Central memory CD8-positive, alpha-beta T cell (primary cell): Measurements from ENCODE around the gene CLIC4.

ENCODE experiments used
- ATAC-seq: fragments of 150-1000 bp; cut with Tn5 transposase; replicated peaks from 2 replicates; pipeline ENCODE4 v1.10.0; 2022; ENCODE audit warnings: mild to moderate bottlenecking, moderate FRiP score, moderate number of reproducible peaks; ENCODE audit not compliant: poor library complexity, severe bottlenecking; ENCODE audit errors: extremely low read depth
- DNase-seq, 2 donors: peaks; one replicate each; pipeline ENCODE4 v3.0.0; 2021; ENCODE audit warnings: low spot score in 2 of 2
- H3K27ac Mint-ChIP-seq: one replicate; pipeline ENCODE4 v1.8.0; 2022; ENCODE audit warnings: low read depth, mild to moderate bottlenecking, moderate library complexity, mixed read lengths
- H3K27me3 Mint-ChIP-seq: one replicate; pipeline ENCODE4 v1.8.0; 2022; ENCODE audit warnings: mixed read lengths
- H3K36me3 Mint-ChIP-seq: one replicate; pipeline ENCODE4 v1.8.0; 2022; ENCODE audit warnings: mild to moderate bottlenecking, moderate library complexity, mixed read lengths; ENCODE audit not compliant: insufficient read depth
- H3K4me1 Mint-ChIP-seq: one replicate; pipeline ENCODE4 v1.8.0; 2022; ENCODE audit warnings: mixed read lengths
- H3K4me3 Mint-ChIP-seq: one replicate; pipeline ENCODE4 v1.8.0; 2022; ENCODE audit warnings: mild to moderate bottlenecking, moderate library complexity, mixed read lengths
- H3K9me3 Mint-ChIP-seq: one replicate; pipeline ENCODE4 v1.8.0; 2022; ENCODE audit warnings: mixed read lengths

Gene CLIC4

GRCh38 chr1:24856787-24857506 lies 111.7 kb downstream of the CLIC4 start:
- H3K4me3 Mint-ChIP-seq = peak overlapping the region; percentile 78
- no peaks in the 10 kb centered on the region for H3K36me3 Mint-ChIP-seq
- H3K9me3 Mint-ChIP-seq = no peaks in the 10 kb centered on the region
- H3K4me1 Mint-ChIP-seq = peaks cover 51% of the 10 kb centered on the region
- peak overlapping the region; percentile 86 for H3K27ac Mint-ChIP-seq
- DNase-seq = no peak
- peak; percentile 76 for ATAC-seq
- no peaks in the 10 kb centered on the region for H3K27me3 Mint-ChIP-seq

DNA sequence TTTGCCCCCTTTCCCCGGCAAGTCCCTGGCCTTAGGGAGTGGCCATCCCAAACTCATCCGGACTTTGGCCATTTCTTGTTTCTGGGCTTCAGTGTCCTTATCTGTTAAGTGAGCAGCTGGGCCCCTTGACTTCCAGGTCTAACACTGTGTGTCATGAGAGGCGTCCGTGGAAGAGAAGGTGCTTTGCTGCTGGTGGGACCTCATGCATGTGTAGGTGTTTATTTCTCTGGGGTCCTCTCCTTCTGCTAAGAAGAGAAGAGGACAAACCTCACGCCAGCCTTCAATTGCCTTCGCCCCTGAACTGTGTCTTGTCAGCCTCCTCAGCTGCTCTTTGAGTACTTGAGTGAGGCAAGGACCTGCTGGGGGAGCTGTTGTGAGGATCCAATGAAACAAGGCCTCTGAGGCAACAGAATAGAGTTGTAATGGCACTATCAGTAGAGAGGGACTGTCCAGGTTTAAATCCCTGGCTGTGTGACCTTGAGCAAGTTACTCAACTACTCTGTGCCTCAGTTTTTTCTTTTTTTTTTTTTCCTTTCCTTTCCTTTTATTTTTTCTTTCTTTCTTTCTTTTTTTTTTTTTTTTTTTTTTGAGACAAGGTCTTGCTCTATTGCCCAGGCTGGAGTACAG lies 112.4 kb downstream of the CLIC4 start:
- peak overlapping the region; percentile 78 for H3K4me3 Mint-ChIP-seq
- H3K4me1 Mint-ChIP-seq = peaks cover 44% of the 10 kb centered on the region
- no peaks in the 10 kb centered on the region for H3K27me3 Mint-ChIP-seq
- H3K36me3 Mint-ChIP-seq = no peaks in the 10 kb centered on the region
- DNase-seq (no peak), ATAC-seq (peak; percentile 77)
- peak overlapping the region; percentile 86 for H3K27ac Mint-ChIP-seq
- H3K9me3 Mint-ChIP-seq = no peaks in the 10 kb centered on the region

- no peaks in the 10 kb centered on the region for H3K9me3 Mint-ChIP-seq
- ATAC-seq (no peak), DNase-seq (no peak)
- H3K36me3 Mint-ChIP-seq = peaks cover 2% of the 10 kb centered on the region
- H3K27me3 Mint-ChIP-seq = no peaks in the 10 kb centered on the region
- H3K4me3 Mint-ChIP-seq = peak overlapping the region; percentile 78
- H3K4me1 Mint-ChIP-seq = peaks cover 45% of the 10 kb centered on the region
- peak overlapping the region; percentile 86 for H3K27ac Mint-ChIP-seq
Measured at GRCh38 chr1:24858277-24858676, 113.0 kb downstream of the CLIC4 start.

DNA sequence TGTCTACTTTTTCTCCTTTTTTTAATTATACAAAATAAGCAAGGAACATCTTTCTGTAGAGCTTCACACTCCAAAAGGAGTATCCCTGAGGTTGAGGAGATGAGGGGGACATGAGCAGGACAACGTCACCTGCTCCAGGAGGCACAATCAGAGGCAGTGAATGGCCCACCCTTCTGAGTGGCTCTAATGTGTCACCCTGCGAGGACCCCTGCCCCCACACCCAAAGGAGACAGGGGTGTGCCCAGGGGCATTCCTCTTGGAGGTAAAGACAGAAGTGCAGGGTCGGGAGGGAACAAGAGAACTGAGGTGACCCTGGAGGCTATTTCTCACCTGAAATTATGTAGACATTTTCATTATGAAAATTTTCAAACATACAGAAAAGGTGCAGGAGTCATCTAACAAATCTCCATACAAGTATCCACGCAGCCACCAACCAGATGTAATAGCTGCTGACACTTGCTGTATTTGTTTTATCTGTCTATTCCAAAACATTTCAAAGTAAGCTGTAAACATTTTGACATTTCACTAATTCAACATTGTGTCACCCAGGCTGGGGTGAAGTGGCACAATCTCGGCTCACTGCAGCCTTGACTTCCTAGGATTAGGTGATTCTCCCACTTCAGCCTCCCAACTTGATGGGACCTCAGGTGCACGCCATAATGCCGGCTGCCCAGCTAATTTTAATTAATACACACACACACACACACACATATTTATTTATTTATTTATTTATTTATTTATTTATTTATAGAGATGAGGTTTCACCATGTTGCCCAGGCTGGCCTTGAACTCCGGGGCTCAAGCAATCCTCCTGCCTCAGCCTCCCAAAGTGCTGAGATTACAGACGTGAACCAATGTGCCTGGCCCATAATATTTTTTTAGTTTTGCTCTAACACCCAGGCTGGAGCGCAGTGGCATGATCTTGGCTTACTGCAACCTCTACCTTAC lies 114.1 kb downstream of the CLIC4 start:
- H3K27ac Mint-ChIP-seq = no peak overlapping the region
- H3K27me3 Mint-ChIP-seq = no peaks in the 10 kb centered on the region
- ATAC-seq (no peak), DNase-seq (no peak)
- H3K9me3 Mint-ChIP-seq = no peaks in the 10 kb centered on the region
- H3K4me1 Mint-ChIP-seq = peaks cover 49% of the 10 kb centered on the region
- H3K4me3 Mint-ChIP-seq = no peak overlapping the region
- peaks cover 2% of the 10 kb centered on the region for H3K36me3 Mint-ChIP-seq

GRCh38 chr1:24860841-24861240 lies 115.6 kb downstream of the CLIC4 start:
- ATAC-seq = no peak

DNA sequence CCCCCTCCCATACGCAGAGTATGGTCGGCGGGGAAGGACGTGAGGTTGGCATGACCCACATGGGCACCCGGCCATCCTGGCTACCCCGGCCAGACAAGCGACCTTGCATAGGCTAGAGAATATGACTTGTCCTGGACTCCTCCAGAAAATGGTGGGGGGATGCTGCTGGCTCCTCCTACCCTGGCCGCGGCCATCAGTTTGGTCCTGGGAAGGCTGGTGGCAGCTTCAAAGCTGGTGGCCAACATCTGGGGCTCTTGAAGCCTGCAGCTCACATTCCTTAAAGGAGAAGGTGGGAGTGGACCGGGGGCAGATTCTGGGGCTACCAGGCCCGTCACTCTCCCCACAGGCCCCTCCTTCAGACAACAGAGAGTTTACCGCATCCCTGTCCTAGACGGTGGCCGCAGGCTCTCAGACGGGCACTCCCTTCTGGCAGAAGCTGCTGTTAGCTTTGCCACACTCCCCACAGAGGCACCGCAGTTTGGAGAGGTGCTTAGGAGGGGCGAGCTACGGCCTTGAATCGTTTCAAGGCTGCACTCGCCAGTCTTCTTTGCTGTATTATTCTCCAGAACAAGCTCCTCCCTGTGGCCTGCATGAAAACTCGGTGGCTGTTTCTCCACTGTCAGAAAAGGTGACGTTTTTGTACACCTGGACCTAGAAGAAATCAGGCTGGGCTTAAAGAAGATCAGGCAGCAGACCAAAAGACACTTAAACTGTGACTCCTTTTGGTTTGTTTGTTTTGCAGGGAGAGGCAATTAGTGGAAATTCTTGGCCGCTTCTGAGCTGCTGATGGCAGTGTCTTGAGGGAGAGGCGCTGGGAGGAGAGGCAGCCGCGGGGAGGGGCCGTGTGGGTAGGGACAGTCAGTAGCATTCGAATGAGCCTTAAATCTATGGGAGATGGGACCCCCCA lies 116.8 kb downstream of the CLIC4 start:
- no peak overlapping the region for H3K27ac Mint-ChIP-seq
- H3K36me3 Mint-ChIP-seq = peaks cover 2% of the 10 kb centered on the region
- ATAC-seq (no peak), DNase-seq (peak in 1 of 2 donors; percentile 2)
- H3K4me1 Mint-ChIP-seq = peaks cover 31% of the 10 kb centered on the region
- H3K4me3 Mint-ChIP-seq = no peak overlapping the region
- H3K9me3 Mint-ChIP-seq = no peaks in the 10 kb centered on the region
- H3K27me3 Mint-ChIP-seq = no peaks in the 10 kb centered on the region

More at GRCh38 chr1:24860841-24861240, 115.6 kb downstream of the CLIC4 start:
- Mint-ChIP-seq H3K36me3 (peaks cover 2% of the 10 kb centered on the region), H3K4me3 (no peak overlapping the region), H3K27ac (no peak overlapping the region), H3K4me1 (peaks cover 42% of the 10 kb centered on the region), H3K9me3 (no peaks in the 10 kb centered on the region), H3K27me3 (no peaks in the 10 kb centered on the region)
- DNase-seq = no peak

DNA sequence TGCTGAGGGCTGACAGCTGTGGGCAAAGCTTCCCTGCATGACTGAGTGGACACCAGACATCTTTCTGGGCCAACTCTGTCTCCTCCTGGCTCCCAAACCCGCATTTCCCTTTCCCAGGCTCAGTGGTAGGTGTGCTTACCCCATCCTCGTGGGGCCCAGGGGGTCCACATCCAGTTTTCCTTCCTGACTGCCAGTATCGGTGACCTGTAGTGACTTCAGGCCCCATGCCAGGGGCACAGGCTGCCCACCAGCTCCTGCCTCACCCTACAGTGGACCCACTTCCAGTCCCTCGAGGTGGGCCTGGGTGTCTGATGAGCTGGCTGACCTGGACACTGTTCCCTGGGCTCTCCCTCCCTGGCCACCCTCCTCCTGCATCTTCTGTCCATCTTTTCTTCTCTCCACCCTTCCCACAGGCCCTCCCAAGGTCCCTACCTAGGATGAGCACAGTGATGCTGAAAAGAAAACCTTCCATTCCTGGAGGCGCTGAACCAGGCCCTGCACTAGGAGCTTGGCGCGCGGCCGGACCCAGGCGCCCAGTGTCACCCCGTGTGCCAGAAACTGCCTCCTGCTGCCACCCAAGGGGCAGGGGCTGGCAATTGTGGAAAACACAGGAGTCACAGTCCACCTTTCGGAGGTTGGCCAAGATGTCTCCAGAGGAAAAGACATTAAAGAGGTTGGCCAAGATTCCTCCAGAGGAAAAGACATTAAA lies 117.7 kb downstream of the CLIC4 start:
- Mint-ChIP-seq H3K27me3 (no peaks in the 10 kb centered on the region), H3K9me3 (no peaks in the 10 kb centered on the region), H3K27ac (peak overlapping the region; percentile 29)

DNA sequence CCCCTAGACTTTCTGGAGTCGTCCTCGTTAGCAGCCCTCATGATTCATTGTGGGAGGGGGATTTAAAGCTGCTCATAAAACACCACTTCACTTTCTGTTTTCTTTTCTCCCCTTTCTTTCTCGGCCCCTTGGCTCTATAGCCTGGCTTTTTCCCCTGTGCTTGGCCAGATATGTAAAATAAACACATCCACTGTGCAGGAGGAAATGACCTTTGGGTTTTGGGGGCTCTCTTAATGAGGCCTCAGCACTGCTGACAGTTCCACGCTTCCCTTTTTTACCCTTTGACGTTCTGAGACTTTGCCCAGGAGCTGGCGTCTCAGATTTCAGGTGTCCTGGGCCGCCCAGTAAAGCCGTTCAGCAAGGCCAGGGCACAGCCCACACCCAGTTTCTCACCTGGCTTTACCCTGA lies 119.1 kb downstream of the CLIC4 start:
- H3K9me3 Mint-ChIP-seq = no peaks in the 10 kb centered on the region
- H3K27me3 Mint-ChIP-seq = no peaks in the 10 kb centered on the region
- ATAC-seq = no peak
- H3K4me3 Mint-ChIP-seq = no peak overlapping the region
- peaks cover 2% of the 10 kb centered on the region for H3K36me3 Mint-ChIP-seq
- peaks cover 28% of the 10 kb centered on the region for H3K4me1 Mint-ChIP-seq
- DNase-seq = peak in 1 of 2 donors; percentile 3
- H3K27ac Mint-ChIP-seq = no peak overlapping the region

More for the DNA sequence above, 117.7 kb downstream of the CLIC4 start:
- H3K36me3 Mint-ChIP-seq = peaks cover 2% of the 10 kb centered on the region
- DNase-seq = peak in 1 of 2 donors; percentile 4
- no peak overlapping the region for H3K4me3 Mint-ChIP-seq
- no peak for ATAC-seq
- peaks cover 29% of the 10 kb centered on the region for H3K4me1 Mint-ChIP-seq

DNA sequence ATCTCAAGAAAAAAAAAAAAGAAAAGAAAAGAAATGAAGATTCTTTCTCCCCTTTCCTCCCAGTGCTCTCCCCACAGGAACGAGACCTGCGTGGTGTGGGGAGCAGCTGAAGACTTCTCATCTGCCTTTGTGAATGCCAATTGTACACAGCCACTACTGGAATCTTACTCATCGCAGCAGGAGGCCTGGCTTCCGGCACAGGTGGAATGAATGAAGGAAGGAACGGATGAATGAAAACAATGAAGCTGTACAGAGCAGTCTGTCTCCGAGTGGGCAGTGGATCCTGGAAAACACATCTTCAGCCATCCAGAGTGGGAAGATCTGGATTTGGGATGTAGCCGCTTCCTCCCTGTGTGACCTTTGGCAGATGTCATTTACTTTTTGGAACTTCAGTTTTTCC lies 119.9 kb downstream of the CLIC4 start:
- no peaks in the 10 kb centered on the region for H3K27me3 Mint-ChIP-seq
- H3K27ac Mint-ChIP-seq = no peak overlapping the region
- no peak for ATAC-seq
- no peaks in the 10 kb centered on the region for H3K9me3 Mint-ChIP-seq
- peaks cover 28% of the 10 kb centered on the region for H3K4me1 Mint-ChIP-seq
- H3K4me3 Mint-ChIP-seq = no peak overlapping the region
- no peak for DNase-seq
- H3K36me3 Mint-ChIP-seq = peaks cover 2% of the 10 kb centered on the region

DNA sequence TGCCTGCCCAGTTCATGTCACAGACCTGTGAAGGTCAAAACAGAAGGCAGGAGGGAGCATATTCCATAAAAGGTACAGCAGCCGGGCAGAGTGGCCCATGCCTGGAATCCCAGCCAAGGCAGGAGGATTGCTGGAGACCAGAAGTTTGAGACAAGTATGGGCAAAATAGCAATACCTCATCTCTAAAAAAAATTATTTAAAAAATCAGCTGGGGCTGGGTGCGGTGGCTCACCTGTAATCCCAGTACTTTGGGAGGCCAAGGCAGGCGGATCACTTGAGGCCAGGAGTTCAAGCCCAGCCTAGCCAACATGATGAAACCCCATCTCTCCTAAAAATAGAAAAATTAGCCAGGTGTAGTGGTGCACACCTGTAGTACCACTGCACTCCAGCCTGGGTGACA lies 120.3 kb downstream of the CLIC4 start:
- no peak for DNase-seq
- H3K4me1 Mint-ChIP-seq = peaks cover 28% of the 10 kb centered on the region
- H3K27ac Mint-ChIP-seq = peak overlapping the region; percentile 74
- no peaks in the 10 kb centered on the region for H3K9me3 Mint-ChIP-seq
- no peak overlapping the region for H3K4me3 Mint-ChIP-seq
- ATAC-seq = no peak
- no peaks in the 10 kb centered on the region for H3K27me3 Mint-ChIP-seq
- H3K36me3 Mint-ChIP-seq = peaks cover 2% of the 10 kb centered on the region

DNA sequence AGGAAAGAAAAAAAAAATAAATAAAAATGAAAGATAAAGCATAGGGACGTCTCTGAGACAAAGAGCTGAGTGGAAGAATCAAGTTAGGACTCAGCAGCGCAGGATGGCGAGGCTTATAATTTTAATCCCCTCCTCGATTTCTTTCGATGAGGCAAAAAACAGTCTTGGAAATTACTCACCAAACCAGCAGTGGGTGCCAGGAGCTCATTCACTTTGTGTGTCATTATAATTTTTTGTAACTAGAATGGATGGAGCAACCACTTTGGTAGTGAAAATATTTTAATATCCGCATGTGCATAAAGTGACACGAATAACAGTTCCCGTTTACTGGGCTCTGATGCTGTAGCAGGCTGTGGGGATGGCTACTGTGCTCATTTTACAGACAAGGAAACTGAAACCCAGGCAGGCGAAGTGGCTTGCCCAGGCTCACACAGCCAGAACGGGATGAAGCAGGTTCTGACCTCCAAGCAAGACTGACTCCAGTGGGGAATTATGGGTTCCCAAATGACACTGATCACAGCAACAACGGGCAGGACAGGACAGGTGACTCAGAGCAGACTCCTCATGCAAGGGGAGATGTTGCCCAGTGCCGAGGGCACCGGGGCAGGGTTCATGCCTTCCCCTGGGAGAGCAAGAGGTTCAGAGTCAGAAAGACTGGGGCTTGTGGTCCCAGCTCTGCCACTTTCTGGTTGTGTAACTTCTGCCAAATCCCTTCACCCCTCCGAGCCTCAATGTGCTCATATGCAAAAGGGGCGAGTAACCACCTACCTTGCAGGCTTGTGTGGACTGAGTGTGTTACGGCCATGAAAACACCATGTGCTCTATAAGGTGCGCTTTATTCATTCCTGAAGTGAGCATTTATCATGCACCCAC lies 121.2 kb downstream of the CLIC4 start:
- H3K4me1 Mint-ChIP-seq = peaks cover 35% of the 10 kb centered on the region
- no peak overlapping the region for H3K4me3 Mint-ChIP-seq
- ATAC-seq (no peak), DNase-seq (peak in 1 of 2 donors; percentile 8)
- H3K27me3 Mint-ChIP-seq = no peaks in the 10 kb centered on the region
- H3K36me3 Mint-ChIP-seq = peaks cover 2% of the 10 kb centered on the region
- peak overlapping the region; percentile 74 for H3K27ac Mint-ChIP-seq
- no peaks in the 10 kb centered on the region for H3K9me3 Mint-ChIP-seq
